Endothelial cell of umbilical vein (primary cell): ENCODE data around the gene MARCOL.

Source experiments
- POLR2A ChIP-seq: IDR thresholded peaks from 2 replicates; pipeline ENCODE4 v1.6.1; 2012; ENCODE audit warnings: low read depth, mild to moderate bottlenecking, control low read depth, low read length
- TF ChIP-seq, protein P1 (sequence below), 2 donors: IDR thresholded peaks; 1 replicate in 1 of 2; 2 replicates in 1 of 2; pipeline ENCODE4 v1.5.1; 2011; ENCODE audit warnings: low read length in 2 of 2, mild to moderate bottlenecking in 2 of 2, moderate library complexity in 2 of 2, control low read depth in 1 of 2, inconsistent platforms in 1 of 2, low read depth in 1 of 2; ENCODE audit not compliant: insufficient read depth in 1 of 2; ENCODE audit errors: extremely low read depth in 1 of 2
- TF ChIP-seq, protein P2 (sequence below): IDR thresholded peaks from 2 replicates; pipeline ENCODE4 v1.6.1; 2011; ENCODE audit not compliant: insufficient read depth, insufficient read length

GRCh38 chr5:148268566-148268965 lies 30.2 kb downstream of the MARCOL start, which contains the start of gene SPINK13:
- TF ChIP-seq, protein P1, sequence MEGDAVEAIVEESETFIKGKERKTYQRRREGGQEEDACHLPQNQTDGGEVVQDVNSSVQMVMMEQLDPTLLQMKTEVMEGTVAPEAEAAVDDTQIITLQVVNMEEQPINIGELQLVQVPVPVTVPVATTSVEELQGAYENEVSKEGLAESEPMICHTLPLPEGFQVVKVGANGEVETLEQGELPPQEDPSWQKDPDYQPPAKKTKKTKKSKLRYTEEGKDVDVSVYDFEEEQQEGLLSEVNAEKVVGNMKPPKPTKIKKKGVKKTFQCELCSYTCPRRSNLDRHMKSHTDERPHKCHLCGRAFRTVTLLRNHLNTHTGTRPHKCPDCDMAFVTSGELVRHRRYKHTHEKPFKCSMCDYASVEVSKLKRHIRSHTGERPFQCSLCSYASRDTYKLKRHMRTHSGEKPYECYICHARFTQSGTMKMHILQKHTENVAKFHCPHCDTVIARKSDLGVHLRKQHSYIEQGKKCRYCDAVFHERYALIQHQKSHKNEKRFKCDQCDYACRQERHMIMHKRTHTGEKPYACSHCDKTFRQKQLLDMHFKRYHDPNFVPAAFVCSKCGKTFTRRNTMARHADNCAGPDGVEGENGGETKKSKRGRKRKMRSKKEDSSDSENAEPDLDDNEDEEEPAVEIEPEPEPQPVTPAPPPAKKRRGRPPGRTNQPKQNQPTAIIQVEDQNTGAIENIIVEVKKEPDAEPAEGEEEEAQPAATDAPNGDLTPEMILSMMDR (IDR thresholded peaks at IDR 0.05; ENCODE audit: extremely low read depth in 1 of 2, insufficient read depth in 1 of 2, low read depth in 1 of 2, low read length in 2 of 2): no peak
- TF ChIP-seq, protein P2, sequence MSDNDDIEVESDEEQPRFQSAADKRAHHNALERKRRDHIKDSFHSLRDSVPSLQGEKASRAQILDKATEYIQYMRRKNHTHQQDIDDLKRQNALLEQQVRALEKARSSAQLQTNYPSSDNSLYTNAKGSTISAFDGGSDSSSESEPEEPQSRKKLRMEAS: no peak
- TF ChIP-seq POLR2A: no peak
